Esophagus squamous epithelium (tissue), 5 donors: ENCODE results near the gene TSPYL2. TPM values are rescaled to one million over a fixed set of nuclear protein-coding genes. Genes with fewer than 3 reads are reported as not detected.

Source experiments
- DNase-seq: peaks from one replicate; lab custom pipeline; 2025; lab: John Stamatoyannopoulos, UW
- H3K27ac ChIP-seq, 4 donors: fragments of 200-600 bp; sonication (generic); one replicate each; pipeline ENCODE4 v1.5.1; 2016 to 2019; ENCODE audit warnings: mild to moderate bottlenecking in 1 of 4
- H3K27me3 ChIP-seq, 4 donors: fragments of 200-600 bp; sonication (generic); 1 replicate in 3 of 4; 2 replicates in 1 of 4; pipeline versions ENCODE4 v1.5.1 to v1.6.0; 2017 to 2021; ENCODE audit warnings: antibody characterized with exemption in 1 of 4
- H3K36me3 ChIP-seq, 3 donors: fragments of 200-600 bp; sonication (generic); one replicate each; pipeline ENCODE4 v1.5.1; 2016 to 2019
- H3K4me1 ChIP-seq, 3 donors: fragments of 200-600 bp; sonication (generic); one replicate each; pipeline ENCODE4 v1.5.1; 2017 to 2019
- H3K4me3 ChIP-seq, 4 donors: fragments of 200-600 bp; sonication (generic); 1 replicate in 3 of 4; 2 replicates in 1 of 4; pipeline ENCODE4 v1.5.1; 2016 to 2019; ENCODE audit warnings: mild to moderate bottlenecking in 2 of 4, moderate library complexity in 1 of 4
- H3K9me3 ChIP-seq, 3 donors: fragments of 200-600 bp; sonication (generic); one replicate each; pipeline ENCODE4 v1.5.1; 2016 to 2019
- CTCF ChIP-seq, 6 experiments: fragments of 450-650 bp in 4 of 6; fragments of 200-600 bp in 2 of 6; sonication (generic) in 2 of 6; IDR thresholded peaks; one replicate each; pipeline ENCODE4 v1.5.1; 2016 to 2019; ENCODE audit warnings: antibody characterized with exemption in 6 of 6, mild to moderate bottlenecking in 4 of 6, moderate library complexity in 4 of 6
- POLR2A ChIP-seq, 4 donors: fragments of 450-650 bp; IDR thresholded peaks; one replicate each; pipeline ENCODE4 v1.6.1; 2017; ENCODE audit warnings: antibody characterized with exemption in 4 of 4, mild to moderate bottlenecking in 4 of 4, moderate library complexity in 3 of 4
- WGBS, 2 donors: methylation state at CpG; one replicate each; pipeline ENCODE4 v1.1.5; 2018; 5-methylcytosine and 5-hydroxymethylcytosine counted together
- intact Hi-C: fragments of 100-400 bp; cut with DNase I; formaldehyde crosslinking; loops from one replicate; pipeline ENCODE4 v1.15.0; 2022
- total RNA-seq, 4 donors: library from RNA; depleted of rRNA; stranded (reverse); fragments of >200 nt; gene quantifications; one replicate each; pipeline ENCODE4 v1.1.0, GENCODE V29; 2016
- donor health status: DM: yes; HTN: yes; CAD: no.

The TSPYL2 gene
- total RNA-seq, 4 donors from 2014 or later = 4.4 to 40.1 (median 5.3) TPM

GRCh38 chrX:53073115-53073586, 9.0 kb upstream of the TSPYL2 start:
- peaks cover 0 to 13% (median 7%) of the 10 kb centered on the region in 3 donors for H3K4me1 ChIP-seq
- DNase-seq = no peak
- H3K4me3 ChIP-seq = no peak overlapping the region
- no peaks in the 10 kb centered on the region for H3K27me3 ChIP-seq
- H3K27ac ChIP-seq = peak overlapping the region; percentile 59 to 84 (median 78)
- no peaks in the 10 kb centered on the region for H3K9me3 ChIP-seq
- WGBS, 2 donors = 64 to 79% methylated on average over 5 to 6 of the region's 6 CpGs
- no peaks in the 10 kb centered on the region for H3K36me3 ChIP-seq
- intact Hi-C loops = no loop called here
- TF ChIP-seq POLR2A (IDR thresholded peaks at IDR 0.05) = no peak
- TF ChIP-seq CTCF (IDR thresholded peaks at IDR 0.05) = no peak

- DNase-seq = no peak
- Histone ChIP-seq H3K9me3 (no peaks in the 10 kb centered on the region), H3K4me3 (no peak overlapping the region), H3K27me3 (no peaks in the 10 kb centered on the region), H3K4me1 (peaks cover 0 to 13% (median 7%) of the 10 kb centered on the region in 3 donors), H3K27ac (no peak overlapping the region), H3K36me3 (no peaks in the 10 kb centered on the region)
- TF ChIP-seq POLR2A (IDR thresholded peaks at IDR 0.05) (no peak), CTCF (IDR thresholded peaks at IDR 0.05) (no peak)
- intact Hi-C loops = no loop called here
- WGBS, 2 donors = 71 to 72% methylated on average over 7 of the region's 7 CpGs
Measured at GRCh38 chrX:53075011-53075410, 7.2 kb upstream of the TSPYL2 start.

GRCh38 chrX:53076671-53077070, 5.5 kb upstream of the TSPYL2 start:
- Histone ChIP-seq H3K4me1 (peaks cover 0 to 13% (median 7%) of the 10 kb centered on the region in 3 donors), H3K4me3 (no peak overlapping the region), H3K36me3 (no peaks in the 10 kb centered on the region), H3K27me3 (no peaks in the 10 kb centered on the region), H3K27ac (no peak overlapping the region), H3K9me3 (no peaks in the 10 kb centered on the region)
- WGBS, 2 donors = 87 to 100% methylated on average over 6 to 15 of the region's 21 CpGs
- TF ChIP-seq CTCF (IDR thresholded peaks at IDR 0.05) (no peak), POLR2A (IDR thresholded peaks at IDR 0.05) (no peak)
- DNase-seq = no peak
- intact Hi-C loops = no loop called here

GRCh38 chrX:53077207-53078197, 4.7 kb upstream of the TSPYL2 start:
- Histone ChIP-seq H3K4me3 (no peak overlapping the region), H3K27me3 (no peaks in the 10 kb centered on the region), H3K4me1 (peaks cover 0 to 4% (median 3%) of the 10 kb centered on the region in 3 donors), H3K36me3 (no peaks in the 10 kb centered on the region), H3K9me3 (no peaks in the 10 kb centered on the region), H3K27ac (no peak overlapping the region)
- TF ChIP-seq CTCF (IDR thresholded peaks at IDR 0.05) = peak in 1 of 6 experiments; percentile 7
- no peak for TF ChIP-seq POLR2A (IDR thresholded peaks at IDR 0.05)
- DNase-seq = no peak
- intact Hi-C loops = no loop called here
- 86% methylated on average over 9 to 11 of the region's 27 CpGs for WGBS, 2 donors

GRCh38 chrX:53078943-53079342, 3.2 kb upstream of the TSPYL2 start:
- WGBS, 2 donors = 86% methylated on average over 1 of the region's 1 CpG; no CpG with 5 or more reads in 1 of the 2 donors
- peaks cover 0 to 14% (median 0%) of the 10 kb centered on the region in 3 donors for H3K4me1 ChIP-seq

More at GRCh38 chrX:53078943-53079342, 3.2 kb upstream of the TSPYL2 start:
- peaks cover 0 to under 1% (median 0%) of the 10 kb centered on the region in 3 donors for H3K36me3 ChIP-seq
- H3K4me3 ChIP-seq = no peak overlapping the region
- intact Hi-C loops = no loop called here
- no peak overlapping the region for H3K27ac ChIP-seq
- DNase-seq = no peak
- no peaks in the 10 kb centered on the region for H3K9me3 ChIP-seq
- no peaks in the 10 kb centered on the region for H3K27me3 ChIP-seq
- TF ChIP-seq CTCF (IDR thresholded peaks at IDR 0.05) (no peak), POLR2A (IDR thresholded peaks at IDR 0.05) (no peak)
